Activated CD4-positive, alpha-beta T cell treated with anti-CD3 and anti-CD28 coated beads for 1 hour (primary cell): Measurements from ENCODE around the gene ZNRF3.

Experiments
- DNase-seq: peaks from one replicate; pipeline ENCODE4 v3.0.0-alpha.2; 2020

Gene ZNRF3

GRCh38 chr22:28909375-28909774, 26.0 kb downstream of the ZNRF3 start:
- DNase-seq = no peak

GRCh38 chr22:28910569-28911303, 27.4 kb downstream of the ZNRF3 start:
- no peak for DNase-seq

GRCh38 chr22:28911304-28911690, 27.9 kb downstream of the ZNRF3 start:
- DNase-seq = no peak

GRCh38 chr22:28911777-28912669, 28.7 kb downstream of the ZNRF3 start:
- DNase-seq = no peak

- no peak for DNase-seq
Measured at GRCh38 chr22:28914201-28914600, 30.8 kb downstream of the ZNRF3 start.

GRCh38 chr22:28915969-28916368, 32.6 kb downstream of the ZNRF3 start:
- DNase-seq = no peak

- DNase-seq = no peak
Measured at GRCh38 chr22:28917747-28918549, 34.6 kb downstream of the ZNRF3 start.

GRCh38 chr22:28918550-28919271, 35.3 kb downstream of the ZNRF3 start:
- no peak for DNase-seq

GRCh38 chr22:28920757-28921584, 37.6 kb downstream of the ZNRF3 start:
- no peak for DNase-seq

- DNase-seq = no peak
Measured at GRCh38 chr22:28921585-28921879, 38.2 kb downstream of the ZNRF3 start.

- no peak for DNase-seq
Measured at GRCh38 chr22:28922540-28923244, 39.3 kb downstream of the ZNRF3 start.

GRCh38 chr22:28923826-28924732, 40.7 kb downstream of the ZNRF3 start:
- no peak for DNase-seq

- no peak for DNase-seq
Measured at GRCh38 chr22:28925916-28926315, 42.5 kb downstream of the ZNRF3 start.

GRCh38 chr22:28927630-28928029, 44.3 kb downstream of the ZNRF3 start:
- DNase-seq = no peak

- no peak for DNase-seq
Measured at GRCh38 chr22:28929197-28929596, 45.8 kb downstream of the ZNRF3 start.

- DNase-seq = no peak
Measured at GRCh38 chr22:28930357-28931007, 47.1 kb downstream of the ZNRF3 start.

GRCh38 chr22:28931844-28932567, 48.6 kb downstream of the ZNRF3 start:
- no peak for DNase-seq

- no peak for DNase-seq
Measured at GRCh38 chr22:28933321-28933720, 49.9 kb downstream of the ZNRF3 start.

GRCh38 chr22:28934026-28934425, 50.7 kb downstream of the ZNRF3 start:
- DNase-seq = no peak
